ENCODE measurements around the gene EDEM3. TPM values are rescaled to one million over a fixed set of nuclear protein-coding genes. Genes with fewer than 3 reads are reported as not detected.
A peak's percentile ranks its signal among the peaks of the same experiment; 100 is the strongest.

EDEM3 gene
- total RNA-seq, 3 donors from 2014 or later, result 32.1 to 66.3 (median 66.0) TPM

GRCh38 chr1:184745929-184746638 is 8.6 kb downstream of the EDEM3 start:
- intact Hi-C loops (cut with DNase I, micrococcal nuclease), result no loop called here
- DNase-seq (no peak), ATAC-seq (peak; percentile 25)
- Histone ChIP-seq H3K4me3 (no peak overlapping the region), H3K4me1 (ENCODE audit: low read depth) (peaks cover 13% of the 10 kb centered on the region), H3K9me3 (no peaks in the 10 kb centered on the region), H3K36me3 (ENCODE audit: low read depth) (no peaks in the 10 kb centered on the region)
- no peak for TF ChIP-seq CTCF (IDR thresholded peaks at IDR 0.05)

GRCh38 chr1:184745110-184745509 is 9.5 kb downstream of the EDEM3 start:
- TF ChIP-seq CTCF (IDR thresholded peaks at IDR 0.05), result no peak
- ATAC-seq (no peak), DNase-seq (no peak)
- Histone ChIP-seq H3K36me3 (ENCODE audit: low read depth) (no peaks in the 10 kb centered on the region), H3K9me3 (no peaks in the 10 kb centered on the region), H3K4me3 (no peak overlapping the region), H3K4me1 (ENCODE audit: low read depth) (peaks cover 13% of the 10 kb centered on the region)
- intact Hi-C loops (cut with DNase I, micrococcal nuclease), result no loop called here

- H3K9me3 ChIP-seq, result no peaks in the 10 kb centered on the region
- H3K4me1 ChIP-seq (ENCODE audit: low read depth), result peaks cover 13% of the 10 kb centered on the region
- no peak overlapping the region for H3K4me3 ChIP-seq
- H3K36me3 ChIP-seq (ENCODE audit: low read depth), result no peaks in the 10 kb centered on the region
- no peak for TF ChIP-seq CTCF (IDR thresholded peaks at IDR 0.05)
- intact Hi-C loops (cut with DNase I, micrococcal nuclease), result no loop called here
- ATAC-seq (peak; percentile 78), DNase-seq (no peak)
Observed at GRCh38 chr1:184743062-184743756, 11.4 kb downstream of the EDEM3 start.

GRCh38 chr1:184740344-184740743 is 14.3 kb downstream of the EDEM3 start:
- no peaks in the 10 kb centered on the region for H3K36me3 ChIP-seq (ENCODE audit: low read depth)
- no peak for TF ChIP-seq CTCF (IDR thresholded peaks at IDR 0.05)
- intact Hi-C loops (cut with DNase I, micrococcal nuclease), result no loop called here
- ATAC-seq (no peak), DNase-seq (no peak)
- H3K4me3 ChIP-seq, result no peak overlapping the region
- H3K9me3 ChIP-seq, result no peaks in the 10 kb centered on the region
- peaks cover 8% of the 10 kb centered on the region for H3K4me1 ChIP-seq (ENCODE audit: low read depth)

- Histone ChIP-seq H3K9me3 (no peaks in the 10 kb centered on the region), H3K36me3 (ENCODE audit: low read depth) (no peaks in the 10 kb centered on the region), H3K4me1 (ENCODE audit: low read depth) (peaks cover 8% of the 10 kb centered on the region), H3K4me3 (no peak overlapping the region)
- ATAC-seq, result no peak
- no peak for DNase-seq
- TF ChIP-seq CTCF (IDR thresholded peaks at IDR 0.05), result no peak
- intact Hi-C loops (cut with DNase I, micrococcal nuclease), result no loop called here
Observed at GRCh38 chr1:184739796-184740195, 14.9 kb downstream of the EDEM3 start.

All from mucosa of descending colon (tissue), 3 donors.